Fibroblast of lung (primary cell): ENCODE results near the gene S100A1. TPM values are rescaled to one million over a fixed set of nuclear protein-coding genes. Genes with fewer than 3 reads are reported as not detected.

Experiments
- DNase-seq, 2 donors: peaks; one replicate each; pipeline versions ENCODE4 v3.0.0 to v3.0.0-alpha.2; 2010; ENCODE audit warnings: low read depth in 2 of 2
- H2AFZ ChIP-seq: 2 replicates; pipeline ENCODE4 v1.5.1; 2012; ENCODE audit warnings: low read length, control low read depth, inconsistent platforms
- H3K27ac ChIP-seq: 2 replicates; pipeline ENCODE4 v1.5.1; 2011; ENCODE audit warnings: low read length, control low read depth; ENCODE audit not compliant: insufficient read depth
- H3K27me3 ChIP-seq: 2 replicates; pipeline ENCODE4 v1.5.1; 2011; ENCODE audit warnings: mild to moderate bottlenecking, low read length; ENCODE audit not compliant: control insufficient read depth, insufficient read depth
- H3K36me3 ChIP-seq: 2 replicates; pipeline ENCODE4 v1.5.1; 2011; ENCODE audit warnings: low read length; ENCODE audit not compliant: control insufficient read depth, insufficient read depth
- H3K4me1 ChIP-seq: 2 replicates; pipeline ENCODE4 v1.5.1; 2011; ENCODE audit warnings: low read length; ENCODE audit not compliant: control insufficient read depth, insufficient read depth; ENCODE audit errors: extremely low read depth
- H3K4me2 ChIP-seq: 2 replicates; pipeline ENCODE4 v1.5.1; 2011; ENCODE audit warnings: low read length, control low read depth; ENCODE audit not compliant: insufficient read depth; ENCODE audit errors: extremely low read depth
- H3K4me3 ChIP-seq, 4 experiments: fragments of 200-600 bp in 1 of 4; sonication (generic) in 1 of 4; replicated peaks in 1 of 4; 2 replicates each; pipeline ENCODE4 v1.5.1; 2011 to 2016; ENCODE audit warnings: low read length in 4 of 4, low read depth in 3 of 4, mild to moderate bottlenecking in 3 of 4, control low read depth in 2 of 4, inconsistent platforms in 1 of 4, mixed read lengths in 1 of 4; ENCODE audit not compliant: insufficient read depth in 1 of 4; ENCODE audit errors: control extremely low read depth in 1 of 4
- H3K79me2 ChIP-seq: 2 replicates; pipeline ENCODE4 v1.5.1; 2012; ENCODE audit warnings: mild to moderate bottlenecking, low read length, inconsistent platforms; ENCODE audit not compliant: control insufficient read depth, insufficient read depth
- H3K9ac ChIP-seq: 2 replicates; pipeline ENCODE4 v1.5.1; 2011; ENCODE audit warnings: mild to moderate bottlenecking, low read length, control low read depth; ENCODE audit not compliant: insufficient read depth
- H3K9me3 ChIP-seq: 2 replicates; pipeline ENCODE4 v1.5.1; 2012; ENCODE audit warnings: low read depth, low read length; ENCODE audit not compliant: control insufficient read depth, insufficient read depth
- H4K20me1 ChIP-seq: 2 replicates; pipeline ENCODE4 v1.5.1; 2011; ENCODE audit warnings: low read length; ENCODE audit not compliant: control insufficient read depth, insufficient read depth; ENCODE audit errors: extremely low read depth
- CTCF ChIP-seq, 2 donors: IDR thresholded peaks in 1 of 2; conservative IDR thresholded peaks in 1 of 2; 1 replicate in 1 of 2; 2 replicates in 1 of 2; pipeline ENCODE4 v1.5.1; 2011 to 2012; ENCODE audit warnings: low read length in 2 of 2, control low read depth in 1 of 2, inconsistent platforms in 1 of 2, low read depth in 1 of 2, mild to moderate bottlenecking in 1 of 2
- EZH2 ChIP-seq: IDR thresholded peaks from 2 replicates; pipeline ENCODE4 v1.5.1; 2012; ENCODE audit warnings: low read length, control low read depth, mild to moderate bottlenecking; ENCODE audit errors: missing control alignments
- polyA plus RNA-seq, 2 donors: library from polyadenylated mRNA; depleted of rRNA in 1 of 2; stranded (reverse) in 1 of 2; unstranded in 1 of 2; fragments of >200 nt; gene quantifications; 2 replicates each; pipeline ENCODE4 v1.2.1, GENCODE V29; 2011 to 2012; ENCODE audit warnings: missing spikeins in 1 of 2
- total RNA-seq: library from RNA; depleted of rRNA; stranded (reverse); fragments of >200 nt; gene quantifications from 2 replicates; pipeline ENCODE4 v1.2.1, GENCODE V29; 2014

The S100A1 gene
- total and polyA plus RNA-seq, 2 donors (not counting 1 experiment from before 2014, with no cell fraction given): 0.17 to 9.7 TPM

DNA sequence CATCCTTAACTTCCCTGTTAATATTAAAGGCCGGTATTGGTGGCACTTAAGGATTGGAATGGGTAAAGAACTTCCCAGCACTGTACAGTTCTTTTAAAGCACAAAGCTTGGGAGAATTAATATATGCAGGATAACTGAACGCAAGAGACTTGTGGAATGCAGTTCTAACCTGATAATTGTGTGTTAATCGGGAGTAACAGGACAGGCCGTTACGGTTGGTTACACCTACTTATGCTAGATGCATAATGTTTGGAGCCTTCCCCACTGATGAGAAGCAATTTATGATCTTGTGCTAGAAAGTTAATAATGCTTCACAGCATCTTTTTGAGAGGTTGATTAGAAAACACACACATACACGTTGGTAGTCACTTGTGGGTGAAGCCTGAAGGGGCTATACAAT lies 12.6 kb downstream of the S100A1 start:
- no peak overlapping the region for H3K27ac ChIP-seq
- no peaks in the 10 kb centered on the region for H3K9me3 ChIP-seq
- DNase-seq: no peak

GRCh38 chr1:153642161-153642560 lies 13.9 kb downstream of the S100A1 start:
- H3K36me3 ChIP-seq: peaks cover 25% of the 10 kb centered on the region
- H3K27me3 ChIP-seq: no peaks in the 10 kb centered on the region
- no peak overlapping the region for H3K4me2 ChIP-seq
- peaks cover 8% of the 10 kb centered on the region for H3K79me2 ChIP-seq
- no peaks in the 10 kb centered on the region for H3K4me1 ChIP-seq
- no peak overlapping the region for H3K9ac ChIP-seq
- H4K20me1 ChIP-seq: no peaks in the 10 kb centered on the region
- no peak overlapping the region for H2AFZ ChIP-seq
- TF ChIP-seq EZH2 (no peak), CTCF (conservative IDR thresholded peaks at IDR 0.05 in 1 of 2, IDR thresholded peaks at IDR 0.05 in 1 of 2; ENCODE audit: low read depth in 1 of 2, low read length in 2 of 2) (no peak)
- H3K9me3 ChIP-seq: no peaks in the 10 kb centered on the region
- no peak for DNase-seq
- H3K27ac ChIP-seq: no peak overlapping the region
- no peak overlapping the region for H3K4me3 ChIP-seq

More for the DNA sequence above, 12.6 kb downstream of the S100A1 start:
- H3K36me3 ChIP-seq: peaks cover 31% of the 10 kb centered on the region
- H2AFZ ChIP-seq: no peak overlapping the region
- no peaks in the 10 kb centered on the region for H3K4me1 ChIP-seq
- no peak overlapping the region for H3K4me2 ChIP-seq
- no peaks in the 10 kb centered on the region for H4K20me1 ChIP-seq
- H3K4me3 ChIP-seq: no peak overlapping the region
- peaks cover 20% of the 10 kb centered on the region for H3K79me2 ChIP-seq
- no peaks in the 10 kb centered on the region for H3K27me3 ChIP-seq
- TF ChIP-seq CTCF (conservative IDR thresholded peaks at IDR 0.05 in 1 of 2, IDR thresholded peaks at IDR 0.05 in 1 of 2; ENCODE audit: low read depth in 1 of 2, low read length in 2 of 2) (no peak), EZH2 (no peak)
- H3K9ac ChIP-seq: no peak overlapping the region

DNA sequence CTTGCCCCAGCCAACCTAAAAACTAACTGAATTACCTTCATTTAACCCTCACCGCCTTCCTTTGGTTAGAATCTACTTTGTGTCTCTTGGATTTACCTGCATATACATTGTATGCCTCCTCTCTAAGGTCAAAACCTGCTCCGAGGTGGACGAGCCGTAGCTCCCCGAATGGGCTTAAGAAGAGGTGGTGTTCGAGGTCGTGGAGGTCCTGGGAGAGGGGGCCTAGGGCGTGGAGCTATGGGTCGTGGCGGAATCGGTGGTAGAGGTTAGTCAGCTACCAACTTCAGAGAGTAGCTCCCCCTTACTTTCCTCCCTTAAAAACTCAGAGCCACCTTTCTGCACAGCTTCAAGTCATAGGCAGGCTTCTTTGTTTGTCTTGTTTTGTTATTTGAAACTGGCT lies 14.9 kb downstream of the S100A1 start:
- H3K36me3 ChIP-seq: peaks cover 21% of the 10 kb centered on the region
- no peak overlapping the region for H3K27ac ChIP-seq
- H3K27me3 ChIP-seq: no peaks in the 10 kb centered on the region
- H3K79me2 ChIP-seq: peaks cover 3% of the 10 kb centered on the region
- H3K4me3 ChIP-seq: no peak overlapping the region
- no peaks in the 10 kb centered on the region for H4K20me1 ChIP-seq
- no peaks in the 10 kb centered on the region for H3K9me3 ChIP-seq
- H3K4me1 ChIP-seq: no peaks in the 10 kb centered on the region
- no peak overlapping the region for H2AFZ ChIP-seq
- no peak overlapping the region for H3K4me2 ChIP-seq
- H3K9ac ChIP-seq: no peak overlapping the region
- no peak for DNase-seq
- TF ChIP-seq CTCF (conservative IDR thresholded peaks at IDR 0.05 in 1 of 2, IDR thresholded peaks at IDR 0.05 in 1 of 2; ENCODE audit: low read depth in 1 of 2, low read length in 2 of 2): no peak
- TF ChIP-seq EZH2: no peak
